ENCODE measurements around the gene PTPN6. TPM values are rescaled to one million over a fixed set of nuclear protein-coding genes. Genes with fewer than 3 reads are reported as not detected.

The PTPN6 gene
- total and polyA plus RNA-seq, 2 of the 13 experiments (the other 11 are each of a cell fraction or from before 2014, with no cell fraction given): 10.5 to 10.6 TPM

GRCh38 chr12:6946033-6946919, 4.9 kb upstream of the PTPN6 start:
- Histone ChIP-seq H3K4me1 (ENCODE audit: insufficient read depth, low read length) (peaks cover 38% of the 10 kb centered on the region), H3K4me2 (ENCODE audit: low read depth, low read length) (peak overlapping the region; percentile 92), H3K9me3 (ENCODE audit: low read length) (no peaks in the 10 kb centered on the region), H3K9ac (ENCODE audit: insufficient read depth, low read depth, low read length) (peak overlapping the region; percentile 69), H2AFZ (ENCODE audit: low read length) (peak overlapping the region; percentile 70), H3K79me2 (ENCODE audit: insufficient read depth, low read length) (no peaks in the 10 kb centered on the region), H3K36me3 (replicated peaks in 1 of 2; ENCODE audit: control insufficient read depth in 1 of 2, insufficient read depth in 2 of 2, low read length in 2 of 2) (no peaks in the 10 kb centered on the region), H3K27ac (ENCODE audit: extremely low read length, insufficient read depth, low read length) (peak overlapping the region; percentile 73), H3K27me3 (ENCODE audit: control insufficient read depth in 1 of 2, insufficient read depth in 2 of 2, low read length in 2 of 2) (no peaks in the 10 kb centered on the region), H4K20me1 (ENCODE audit: insufficient read depth, low read length) (no peaks in the 10 kb centered on the region), H3K4me3 (replicated peaks in 1 of 3; ENCODE audit: insufficient read depth in 1 of 3, low read depth in 2 of 3, low read length in 3 of 3) (peak overlapping the region; percentile 52 to 89 (median 71))
- in situ Hi-C loops (cut with HindIII; ENCODE audit: extremely low pct_ligation_motif_present, low pct_unique_long_range_greater_than_20kb) (loop anchor here (10.0 kb wide), 1 partner anchor 169 kb away; no protein-coding TSS in a partner anchor), intact Hi-C loops (cut with micrococcal nuclease; ENCODE audit: unreplicated experiment) (loop anchor here (1.0 kb wide), 1 partner anchor 16 kb away; no protein-coding TSS in a partner anchor)
- ATAC-seq (peak; percentile 82), DNase-seq (ENCODE audit: low spot score) (peak; percentile 96), FAIRE-seq (peak; percentile 98)
- POLR2A ChIA-PET: interaction anchor here (0.5 to 5.2 kb wide), 33 partner anchors 8 to 961 kb away, joined by 3 to 180 read pairs (median 5); partner anchors contain the start of genes C1RL, C1S, CDCA3 and CLSTN3
- CTCF ChIA-PET (ENCODE audit: low intra/inter-chr PET ratio, low total read pairs): interaction anchor here (1.1 to 2.1 kb wide), 3 partner anchors 16 to 77 kb away, joined by 3 to 6 read pairs (median 5); no protein-coding TSS in a partner anchor
- BruUV-seq (replicated peaks): no TSS peak
- under 1% methylated on average over 12 of the region's 32 CpGs for WGBS (ENCODE audit: low lambda C conversion rate)
- TF ChIP-seq ARNT2 (CRISPR knock-in tag; IDR thresholded peaks at IDR 0.05; ENCODE audit: low read depth): peak; percentile 25; the same call in 1 of the 2 replicates
- no peak for TF ChIP-seq ZNF382 (CRISPR knock-in tag; IDR thresholded peaks at IDR 0.05; ENCODE audit: borderline replicate concordance)
- TF ChIP-seq PHF21A (CRISPR knock-in tag; IDR thresholded peaks at IDR 0.05): peak; percentile 90
- TF ChIP-seq, protein P1, sequence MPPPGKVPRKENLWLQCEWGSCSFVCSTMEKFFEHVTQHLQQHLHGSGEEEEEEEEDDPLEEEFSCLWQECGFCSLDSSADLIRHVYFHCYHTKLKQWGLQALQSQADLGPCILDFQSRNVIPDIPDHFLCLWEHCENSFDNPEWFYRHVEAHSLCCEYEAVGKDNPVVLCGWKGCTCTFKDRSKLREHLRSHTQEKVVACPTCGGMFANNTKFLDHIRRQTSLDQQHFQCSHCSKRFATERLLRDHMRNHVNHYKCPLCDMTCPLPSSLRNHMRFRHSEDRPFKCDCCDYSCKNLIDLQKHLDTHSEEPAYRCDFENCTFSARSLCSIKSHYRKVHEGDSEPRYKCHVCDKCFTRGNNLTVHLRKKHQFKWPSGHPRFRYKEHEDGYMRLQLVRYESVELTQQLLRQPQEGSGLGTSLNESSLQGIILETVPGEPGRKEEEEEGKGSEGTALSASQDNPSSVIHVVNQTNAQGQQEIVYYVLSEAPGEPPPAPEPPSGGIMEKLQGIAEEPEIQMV (CRISPR knock-in tag; IDR thresholded peaks at IDR 0.05; ENCODE audit: low read depth): 0 out of 2 replicates have a peak, but pooled peaks have one; percentile 28
- no peak for TF ChIP-seq ZNF24 (IDR thresholded peaks at IDR 0.05)
- TF ChIP-seq SRSF1 (optimal IDR thresholded peaks at IDR 0.05; ENCODE audit: low read depth, low read length): peak; percentile 61
- peak; percentile 92 for TF ChIP-seq ELF3 (CRISPR knock-in tag; IDR thresholded peaks at IDR 0.05)
- peak; percentile 15; the same call in 1 of the 2 replicates for TF ChIP-seq KMT2A (CRISPR knock-in tag; IDR thresholded peaks at IDR 0.05)
- peak; percentile 68 for TF ChIP-seq HNRNPLL (IDR thresholded peaks at IDR 0.05; ENCODE audit: low read depth, low read length, poor library complexity, severe bottlenecking)
- TF ChIP-seq, protein P2, sequence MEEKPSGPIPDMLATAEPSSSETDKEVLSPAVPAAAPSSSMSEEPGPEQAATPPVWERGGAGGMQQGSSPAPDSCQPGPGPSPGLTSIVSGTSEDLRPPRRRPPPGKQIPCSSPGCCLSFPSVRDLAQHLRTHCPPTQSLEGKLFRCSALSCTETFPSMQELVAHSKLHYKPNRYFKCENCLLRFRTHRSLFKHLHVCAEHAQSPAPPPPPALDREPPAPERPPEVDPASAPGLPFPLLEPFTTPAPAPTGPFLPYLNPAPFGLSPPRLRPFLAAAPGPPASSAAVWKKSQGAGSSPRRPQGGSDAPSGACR (CRISPR knock-in tag; IDR thresholded peaks at IDR 0.05): 0 out of 2 replicates have a peak, but pooled peaks have one; percentile 10
- TF ChIP-seq SMAD3 (CRISPR knock-in tag; IDR thresholded peaks at IDR 0.05): peak; percentile 68; the same call in 1 of the 2 replicates
- peak; percentile 82; the same call in 1 of the 2 replicates for TF ChIP-seq ARID4A (CRISPR knock-in tag; IDR thresholded peaks at IDR 0.05; ENCODE audit: borderline replicate concordance)
- peak; percentile 80; the same call in 1 of the 2 replicates for TF ChIP-seq ZNF614 (CRISPR knock-in tag; IDR thresholded peaks at IDR 0.05; ENCODE audit: borderline replicate concordance)
- 0 out of 2 replicates have a peak, but pooled peaks have one; percentile 73 for TF ChIP-seq ZSCAN9 (CRISPR knock-in tag; IDR thresholded peaks at IDR 0.05; ENCODE audit: borderline replicate concordance)
- TF ChIP-seq KLF12 (CRISPR knock-in tag; IDR thresholded peaks at IDR 0.05; ENCODE audit: borderline replicate concordance): peak; percentile 56; the same call in 1 of the 2 replicates
- TF ChIP-seq MIER2 (CRISPR knock-in tag; IDR thresholded peaks at IDR 0.05): 0 out of 2 replicates have a peak, but pooled peaks have one; percentile 27
